ENCODE measurements around the gene KIF6.

KIF6 gene

DNA sequence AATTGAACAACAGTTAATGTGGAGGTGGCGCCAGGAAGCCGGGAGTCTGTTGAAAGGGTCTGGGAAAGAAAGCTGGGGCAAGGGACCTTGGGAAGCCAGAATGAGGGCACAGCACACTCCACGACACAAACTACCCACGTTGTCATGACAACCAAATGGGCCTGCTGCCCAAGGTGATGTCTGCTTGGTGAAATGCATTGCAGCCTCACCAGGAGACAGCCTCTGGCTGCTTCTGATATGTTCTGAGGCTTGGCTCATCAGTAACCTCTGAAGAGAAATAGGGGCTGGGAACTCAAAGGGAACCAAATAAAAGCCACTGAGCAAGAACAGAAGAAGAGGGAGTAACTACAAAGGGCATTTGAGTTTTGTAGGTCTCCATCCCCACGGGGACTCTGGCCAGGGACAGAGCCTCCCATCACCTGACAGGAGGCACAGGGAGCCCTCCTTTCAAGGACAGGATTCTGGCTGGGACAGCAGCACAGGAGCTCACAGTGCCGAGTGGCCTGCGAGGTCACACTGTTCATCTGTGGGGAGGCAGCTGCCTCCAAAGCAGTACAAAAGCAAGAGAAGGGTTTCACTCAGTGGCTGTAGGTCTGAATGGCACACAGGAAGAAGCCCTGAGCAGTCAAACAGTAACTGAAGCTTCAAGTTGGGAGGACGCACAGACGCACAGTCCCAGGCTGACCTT, 358.1 kb downstream of the KIF6 start:
- no peak for DNase-seq

DNA sequence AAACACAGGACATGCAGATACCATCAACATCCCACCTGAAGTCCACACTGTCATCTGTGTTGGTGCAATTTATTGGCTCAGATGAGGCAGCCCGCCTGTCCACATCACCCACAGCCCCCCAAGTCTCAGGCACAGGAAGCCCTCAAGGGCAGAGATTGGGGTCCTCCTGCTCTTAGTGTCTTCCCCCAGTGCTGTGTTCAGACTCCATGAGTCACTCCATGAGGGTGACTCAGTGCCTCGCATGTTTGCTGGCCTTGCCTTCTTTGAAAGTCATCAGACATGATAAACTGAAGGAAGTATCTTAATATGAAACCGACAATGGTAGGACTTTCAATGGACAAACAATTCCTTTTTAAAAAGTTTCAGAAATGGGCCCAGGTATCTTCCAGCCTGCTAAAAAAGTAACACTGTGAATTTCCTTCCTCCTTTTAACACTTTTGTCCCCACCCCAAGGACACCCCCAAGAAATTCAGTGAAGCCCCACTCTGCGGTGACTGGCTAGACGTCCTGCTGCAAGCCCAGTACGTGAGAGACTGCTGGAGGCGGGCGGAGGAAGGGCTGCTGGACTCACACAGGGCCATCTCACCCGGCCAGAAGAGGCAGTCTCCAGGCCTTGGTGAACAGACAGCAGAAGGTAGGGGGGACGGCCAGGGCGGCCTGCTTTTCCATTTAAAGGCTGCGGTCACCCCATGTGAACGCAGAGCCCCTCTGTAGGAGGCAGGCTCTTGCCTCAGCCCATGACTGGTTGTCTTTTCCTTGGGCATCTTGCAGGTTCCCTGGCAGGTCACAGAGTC, 359.7 kb downstream of the KIF6 start:
- no peak for DNase-seq

DNA sequence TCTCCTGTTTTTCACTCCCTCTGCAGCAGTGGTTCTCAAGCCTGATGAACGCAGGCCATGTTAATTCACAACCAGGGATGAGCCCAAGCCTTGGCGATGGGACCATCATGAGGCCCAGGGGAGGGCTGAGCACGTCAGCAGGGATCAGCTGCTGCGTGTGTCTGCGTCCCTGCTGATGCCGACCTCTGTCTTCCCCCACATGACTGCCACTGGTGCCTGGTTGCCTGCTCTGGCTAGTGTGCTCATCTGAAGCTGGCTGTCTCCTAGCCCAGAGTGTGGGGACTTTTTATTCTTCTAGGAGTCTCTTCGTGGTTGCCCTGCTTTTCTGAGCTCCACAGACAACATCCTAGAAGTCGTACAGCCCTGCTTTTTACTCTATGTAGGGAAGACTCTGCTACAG, 361.9 kb downstream of the KIF6 start:
- no peak for DNase-seq

DNA sequence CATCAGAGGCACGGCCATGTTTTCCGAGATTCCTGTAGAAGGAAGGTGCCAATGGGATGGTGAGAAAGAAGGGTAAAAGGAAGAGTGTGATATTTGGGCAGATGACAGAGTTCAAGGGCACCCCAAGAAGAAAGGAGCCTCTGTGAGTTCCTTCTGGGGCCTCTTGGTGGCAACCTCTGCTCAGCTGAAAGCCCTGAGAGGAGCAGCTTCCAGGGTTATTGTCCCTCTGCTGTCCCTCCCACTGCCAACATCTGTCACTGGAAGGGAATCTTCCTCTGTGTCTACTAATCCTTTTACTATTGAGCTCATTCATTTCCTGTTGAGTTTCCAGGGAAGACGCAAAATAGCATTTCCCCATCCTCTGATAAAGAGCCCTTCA, 362.7 kb downstream of the KIF6 start:
- no peak for DNase-seq

DNA sequence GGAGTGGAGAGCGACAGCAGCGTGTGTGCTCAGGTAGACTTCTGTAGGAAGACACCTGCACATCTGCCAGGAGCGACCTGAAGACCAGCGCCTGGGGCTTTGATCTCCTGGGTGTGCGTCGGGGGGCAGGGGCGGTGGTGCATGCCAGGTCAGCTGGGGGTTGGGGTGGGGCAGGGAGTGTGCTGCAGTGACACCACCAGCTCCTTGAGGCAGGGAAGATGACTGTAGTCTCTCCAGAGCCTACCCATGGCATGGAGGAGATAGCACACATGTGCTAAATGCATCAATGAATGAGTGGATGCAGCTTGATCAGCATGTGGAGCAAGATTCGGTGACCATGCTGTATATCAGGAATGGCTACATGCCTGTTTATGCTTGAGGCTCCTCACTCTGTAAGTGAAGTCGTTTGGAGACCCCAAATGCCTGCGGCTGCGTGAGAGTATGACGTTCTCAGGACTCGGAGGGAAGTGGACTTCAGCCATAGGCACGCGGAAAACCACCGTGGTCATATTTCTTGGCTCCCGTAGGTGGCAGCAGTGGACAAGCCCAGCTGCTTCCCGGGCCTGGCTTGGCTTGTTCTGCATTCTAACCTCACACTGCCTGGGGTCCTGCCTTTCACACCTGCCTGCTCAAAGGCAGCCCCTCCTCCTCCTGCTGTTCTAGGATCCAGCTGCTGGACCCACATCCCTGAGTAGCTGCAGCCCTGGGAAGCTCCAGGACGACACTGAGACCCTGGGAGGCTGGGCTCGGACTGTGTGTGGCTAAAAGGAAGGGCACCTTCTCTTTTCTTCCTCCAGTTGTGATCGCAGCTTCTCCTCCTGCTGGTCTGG, 363.3 kb downstream of the KIF6 start:
- peak; percentile 13 to 16 for DNase-seq

DNA sequence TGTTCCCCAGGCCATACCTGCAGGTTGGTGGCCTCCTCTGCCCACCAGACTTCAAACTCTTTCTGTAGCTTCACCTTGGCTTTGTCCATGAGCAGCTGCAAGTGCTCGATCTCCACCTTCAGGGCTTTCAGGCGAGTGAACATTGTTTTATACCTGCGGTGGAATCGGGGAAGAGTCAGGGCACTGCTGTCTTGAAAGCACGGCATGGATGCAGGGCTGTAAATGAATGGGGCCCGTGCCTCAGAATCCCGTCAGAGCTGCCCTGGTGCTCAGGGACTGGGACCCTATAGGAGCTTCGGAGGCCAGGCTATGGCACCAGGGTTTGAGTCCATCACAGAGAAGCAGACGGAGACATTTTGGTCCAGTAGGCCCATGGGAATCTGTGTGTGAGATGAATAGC, 364.8 kb downstream of the KIF6 start:
- no peak for DNase-seq

DNA sequence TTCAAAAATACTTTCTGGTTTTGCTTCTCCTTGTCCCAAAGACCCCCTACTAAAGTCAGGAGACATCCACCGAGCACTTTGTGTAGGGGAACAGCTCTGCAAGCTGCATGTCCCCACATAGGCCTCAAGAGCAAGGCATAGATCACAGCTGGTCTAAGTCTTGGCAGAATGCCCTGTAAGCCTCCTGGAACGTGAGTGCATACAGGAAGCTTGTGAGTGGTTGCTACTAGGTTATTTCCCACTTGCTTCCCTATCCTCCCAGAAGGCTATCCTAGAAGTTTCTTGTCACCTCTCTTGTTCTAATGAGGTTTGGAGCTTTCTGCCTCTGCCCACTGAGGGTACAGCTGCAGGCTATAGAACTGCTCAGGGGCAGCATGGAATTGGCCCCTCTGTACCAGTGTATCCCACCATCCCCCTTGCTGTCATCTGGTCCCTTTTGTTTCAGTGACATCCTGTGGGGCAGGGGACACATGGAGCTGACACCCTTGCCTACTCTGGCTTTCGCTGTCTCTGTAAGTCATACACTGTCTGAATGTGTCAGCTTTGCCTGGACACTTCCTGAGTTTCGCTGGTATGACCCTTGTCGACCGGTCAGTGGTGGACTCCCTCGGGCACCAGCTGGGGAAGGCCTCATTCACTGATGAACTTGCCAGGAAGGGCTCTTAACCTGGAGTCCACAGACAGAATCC, 367.1 kb downstream of the KIF6 start:
- DNase-seq: no peak

DNA sequence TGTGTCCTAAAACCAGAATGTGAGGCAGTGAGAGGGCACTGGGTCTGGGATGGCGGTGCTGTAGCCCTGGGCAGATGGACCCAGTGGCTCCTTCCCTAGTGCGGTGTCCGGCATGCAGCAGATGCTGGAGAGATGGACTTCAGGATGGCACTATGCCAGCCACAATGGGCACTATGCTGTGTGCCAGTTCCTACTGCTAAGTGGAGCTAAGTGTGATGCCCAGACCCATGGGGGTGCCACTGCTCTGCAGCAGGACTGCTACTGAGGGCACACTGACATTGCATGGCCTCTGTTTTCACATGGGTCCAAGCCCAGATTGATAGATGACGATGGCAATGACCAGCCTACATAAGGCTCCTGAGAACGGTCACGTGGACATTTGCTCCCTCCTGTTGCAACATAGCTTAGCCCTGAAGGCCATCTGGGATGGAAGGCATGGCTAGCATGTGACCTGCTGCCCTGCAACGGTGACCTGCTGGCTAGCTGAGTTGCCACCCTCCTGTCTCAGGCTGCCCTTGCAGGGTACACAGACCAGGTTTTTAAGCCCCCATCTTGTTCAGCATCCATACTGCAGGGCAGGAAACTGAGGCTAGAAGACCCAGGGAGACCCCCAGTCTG, 371.4 kb downstream of the KIF6 start:
- no peak for DNase-seq

DNA sequence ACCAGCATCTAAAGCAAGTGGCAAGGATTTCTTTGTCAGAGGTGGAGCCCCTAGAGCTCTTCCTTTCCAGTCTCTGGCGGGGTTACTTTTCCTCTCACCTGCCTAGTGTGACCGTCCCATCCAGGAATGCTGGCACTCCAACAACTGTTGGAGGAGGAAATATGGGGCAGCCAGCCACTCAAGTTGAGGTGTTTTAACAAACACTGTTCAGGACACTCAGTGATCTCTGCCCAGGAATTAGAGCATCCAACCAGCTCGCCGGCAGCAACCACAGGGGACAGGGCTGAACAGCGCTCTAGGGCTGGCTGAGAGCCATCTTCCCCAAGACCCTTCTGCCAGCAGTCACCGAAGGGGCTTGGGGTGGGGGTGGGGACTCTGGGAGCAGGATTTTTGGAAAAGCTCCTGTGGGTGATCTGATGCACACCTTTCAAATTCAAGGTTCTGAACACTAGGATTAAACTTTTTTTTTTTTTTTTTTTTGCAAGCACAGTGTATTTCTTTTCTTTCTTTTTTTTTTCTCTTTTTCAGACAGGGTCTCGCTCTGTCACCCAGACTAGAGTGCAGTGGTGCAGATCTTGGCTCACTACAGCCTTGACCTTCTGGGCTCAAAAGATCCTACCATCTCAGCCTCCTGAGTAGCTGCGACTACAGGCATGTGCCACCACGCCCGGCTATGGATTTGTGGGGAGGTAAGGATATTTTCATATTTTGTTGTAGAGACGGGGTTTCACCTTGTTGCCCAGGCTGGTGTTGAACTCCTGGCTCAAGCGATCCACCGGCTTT, 374.3 kb downstream of the KIF6 start:
- no peak for DNase-seq

DNA sequence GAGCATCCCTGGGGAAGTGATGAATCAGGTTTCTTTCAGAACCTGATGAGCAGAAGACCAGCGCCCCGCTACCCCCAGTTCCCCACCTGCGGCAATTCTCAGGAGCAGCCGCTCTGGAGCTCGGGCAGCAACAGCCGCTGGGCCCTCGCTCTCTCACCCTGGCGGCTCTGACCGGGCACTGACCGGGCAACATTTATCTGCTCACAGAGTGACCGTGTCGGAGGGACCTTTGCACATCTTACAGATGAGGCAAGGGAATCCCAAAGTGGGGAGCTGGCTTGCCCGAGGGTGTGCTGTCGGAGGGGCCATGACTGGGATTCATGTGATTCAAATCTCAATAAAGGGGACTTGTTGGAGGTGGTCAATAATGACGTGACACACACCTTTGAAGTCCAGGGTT, 376.5 kb downstream of the KIF6 start:
- no peak for DNase-seq

DNA sequence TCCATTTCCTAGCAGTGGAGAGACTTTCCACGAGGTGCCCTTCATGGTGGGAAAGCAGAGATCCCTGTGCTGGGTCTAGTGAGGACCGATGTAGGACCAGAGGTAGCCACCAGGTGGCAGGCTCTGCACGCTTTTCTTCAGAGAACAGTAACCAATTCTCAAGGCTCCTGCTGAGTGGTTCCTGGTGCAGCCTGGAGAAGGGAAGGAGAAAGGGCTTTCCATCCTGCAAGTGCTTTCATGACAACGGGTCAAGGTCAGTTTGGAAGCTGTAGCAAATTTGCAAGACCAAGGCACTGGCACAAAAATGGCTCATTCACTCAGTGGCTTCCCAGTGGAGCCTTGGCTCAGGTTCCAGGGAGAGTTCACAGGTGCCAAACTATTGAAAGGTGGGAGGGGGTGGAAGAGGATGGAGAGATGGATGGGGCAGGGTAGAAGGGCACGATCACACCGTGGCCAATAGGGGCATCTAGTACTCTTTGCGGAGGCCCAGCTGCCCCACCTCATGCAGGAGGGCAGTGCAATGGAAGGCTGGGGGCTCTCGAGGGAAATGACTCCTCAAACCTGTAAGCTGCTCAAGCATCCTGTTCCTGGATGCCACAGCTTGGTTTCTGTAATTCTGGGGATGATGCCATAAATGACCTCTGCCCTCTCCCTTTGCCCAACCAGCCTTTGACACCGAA, 377.2 kb downstream of the KIF6 start:
- peak; percentile 12 to 49 for DNase-seq

DNA sequence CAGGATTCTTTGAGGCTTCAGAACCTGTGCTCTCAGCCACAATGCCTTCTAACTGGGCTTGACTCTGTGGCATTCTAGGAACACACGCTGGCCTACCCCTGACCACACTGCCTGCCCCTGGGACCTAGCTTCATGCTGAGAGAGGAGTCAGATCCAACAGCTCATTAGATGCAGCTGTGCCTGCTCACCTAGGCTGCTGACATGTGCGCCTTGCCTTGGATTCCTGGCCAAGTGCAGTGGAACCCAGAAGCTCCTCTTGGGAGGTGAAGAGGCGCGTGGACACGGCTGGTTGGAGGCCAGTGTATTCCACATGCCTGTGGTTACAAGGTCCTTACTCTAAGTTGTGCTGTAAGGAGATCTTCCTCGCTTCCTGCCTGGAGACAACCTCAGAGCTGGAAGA, 378.0 kb downstream of the KIF6 start:
- no peak for DNase-seq

DNA sequence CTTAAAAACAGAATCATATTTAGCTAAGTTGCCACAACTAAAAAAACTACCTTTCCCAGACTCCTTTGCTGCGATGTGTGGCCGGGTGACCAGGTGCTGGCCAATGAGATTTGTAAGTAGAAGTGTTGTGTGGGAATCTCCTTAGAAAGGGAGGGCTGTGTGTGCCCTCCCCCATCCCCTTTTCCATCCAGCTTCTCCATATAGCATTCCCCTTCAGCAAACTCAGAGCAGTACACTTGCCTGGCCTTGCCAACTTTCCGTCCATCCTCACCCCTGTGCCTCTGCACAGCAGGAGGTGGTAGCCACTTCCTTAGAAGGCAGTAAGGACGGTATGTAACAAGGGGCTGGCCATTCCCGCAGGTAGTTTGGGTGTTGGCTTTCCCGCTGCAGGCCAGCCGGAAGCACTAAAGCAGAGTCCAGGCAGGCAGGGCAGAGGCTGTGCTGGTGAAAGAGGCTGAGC, 380.4 kb downstream of the KIF6 start:
- no peak for DNase-seq

DNA sequence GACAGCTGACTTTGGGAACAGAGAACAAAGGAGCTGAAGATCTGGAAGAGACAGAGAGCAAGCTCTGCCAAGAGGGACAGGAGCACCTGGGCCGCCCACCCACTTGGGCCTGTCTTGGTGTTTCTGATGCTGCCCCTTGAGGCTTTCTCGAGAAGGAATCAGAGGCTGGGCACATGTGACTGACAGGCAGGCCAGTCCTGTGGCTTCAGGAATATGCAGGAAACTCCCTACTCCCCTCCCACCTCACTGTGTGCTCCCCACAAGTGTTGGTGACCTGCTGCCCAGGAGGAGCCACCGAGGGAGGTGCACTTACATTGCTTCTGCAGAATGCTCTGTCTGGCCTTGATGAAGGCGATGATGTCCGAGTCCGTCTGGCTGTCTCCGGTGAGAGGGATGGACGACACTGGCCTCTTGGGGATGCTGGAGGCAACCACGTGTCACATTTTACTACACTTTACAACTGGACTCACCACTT, 381.8 kb downstream of the KIF6 start:
- no peak for DNase-seq

DNA sequence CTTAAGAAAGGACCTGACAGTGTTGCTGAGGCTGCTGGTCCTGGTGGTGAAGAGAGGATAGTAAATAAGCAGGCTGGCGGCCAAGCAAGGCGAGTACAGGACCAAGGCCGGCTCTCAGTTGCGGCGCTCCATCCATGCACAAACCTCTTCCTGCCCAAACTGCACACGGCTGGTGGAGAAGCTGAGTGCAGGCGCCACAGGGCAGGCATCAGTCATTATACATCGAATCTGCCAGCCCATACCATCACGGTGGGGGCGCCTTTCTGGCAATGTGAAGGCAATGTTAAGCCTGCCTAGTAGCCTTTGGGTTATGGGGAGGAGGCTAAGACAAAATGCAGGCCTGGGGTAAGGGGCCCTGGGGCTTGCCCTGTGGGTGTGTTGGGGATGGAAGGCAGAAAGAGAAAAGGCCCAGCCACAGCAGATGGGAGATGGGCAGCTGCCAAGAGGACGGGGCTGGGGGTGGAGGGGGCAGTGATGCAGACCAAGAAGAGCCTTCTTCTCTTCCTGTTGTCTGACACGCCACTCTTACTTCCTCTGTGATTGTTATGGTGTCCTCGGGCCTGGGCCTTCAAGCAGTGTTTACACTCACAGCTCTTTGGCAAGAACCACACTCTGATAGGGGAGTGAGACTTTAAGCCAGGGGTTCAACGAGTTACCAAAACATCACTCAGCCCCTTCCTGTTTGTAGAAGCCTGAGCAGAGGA, 382.4 kb downstream of the KIF6 start:
- no peak for DNase-seq

DNA sequence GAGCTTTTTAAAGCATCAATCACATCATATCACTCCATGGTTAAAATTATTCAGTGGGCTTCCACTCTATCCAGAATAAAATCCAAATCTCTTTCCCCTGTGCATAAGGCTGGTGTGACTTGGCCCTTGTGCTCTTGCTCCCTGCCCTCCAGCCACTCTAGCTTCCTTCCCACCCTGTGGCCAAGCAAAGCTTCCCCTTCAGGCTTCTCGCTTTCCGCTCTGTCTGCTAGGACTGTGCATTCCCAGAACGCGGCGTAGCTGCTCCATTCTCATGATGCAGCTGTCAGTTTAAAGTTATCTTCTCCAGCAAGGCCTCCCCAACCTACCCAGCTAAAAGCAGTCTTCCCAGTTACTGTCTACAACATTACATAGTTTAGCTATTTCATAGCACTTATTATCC, 383.3 kb downstream of the KIF6 start:
- DNase-seq: no peak

DNA sequence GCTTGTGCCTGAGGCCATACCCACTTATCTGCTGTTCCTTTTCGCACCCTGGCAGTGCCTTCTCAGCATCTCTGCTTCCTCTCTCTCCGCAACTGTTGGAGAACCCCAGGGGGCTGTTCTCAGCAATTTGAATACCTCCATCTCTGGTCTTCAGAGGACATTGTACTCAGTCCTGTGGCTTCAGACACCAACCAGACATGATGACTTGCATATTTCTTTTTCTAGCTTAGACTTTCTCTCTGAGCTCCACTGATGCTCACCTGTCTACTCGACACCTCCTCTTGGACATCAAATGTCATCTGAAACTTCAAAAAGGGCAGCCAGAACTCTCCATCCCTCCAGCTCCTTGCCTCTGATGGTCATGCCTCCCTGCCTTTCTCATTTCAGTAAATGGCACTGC, 383.9 kb downstream of the KIF6 start:
- no peak for DNase-seq

DNA sequence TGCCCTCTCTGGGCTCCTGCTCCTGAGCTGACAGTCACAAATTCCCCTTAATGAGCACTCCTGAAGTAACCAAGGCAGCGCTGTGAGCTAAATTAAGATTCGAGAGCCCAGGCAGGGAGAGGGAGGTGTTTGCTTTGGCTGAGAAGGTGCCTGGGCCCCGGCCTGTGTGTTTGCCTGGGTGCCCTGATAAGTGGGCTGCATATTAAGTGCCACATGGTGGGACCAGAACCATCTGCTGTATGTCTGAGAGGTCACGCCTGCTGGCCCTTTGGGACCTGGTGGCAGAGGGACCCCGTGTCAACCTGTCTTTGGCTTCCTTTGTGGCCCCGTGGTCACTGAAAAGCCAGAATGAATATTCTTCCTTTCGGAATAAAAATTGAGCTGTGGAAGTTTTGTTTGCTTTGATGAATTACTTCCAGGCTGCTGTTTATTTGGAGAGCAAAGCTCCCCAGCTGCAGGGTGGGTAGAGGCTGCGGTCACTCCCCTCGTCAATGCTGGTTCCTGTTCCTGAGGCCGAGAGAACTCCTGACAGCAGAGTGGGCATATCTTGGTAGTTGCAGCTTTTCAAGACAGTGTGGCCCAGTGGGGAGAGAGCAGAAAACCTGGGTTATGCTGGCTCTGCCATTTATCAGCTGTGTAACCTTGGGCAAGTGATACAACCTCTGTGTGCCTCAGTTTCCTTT, 385.2 kb downstream of the KIF6 start:
- DNase-seq: no peak

DNA sequence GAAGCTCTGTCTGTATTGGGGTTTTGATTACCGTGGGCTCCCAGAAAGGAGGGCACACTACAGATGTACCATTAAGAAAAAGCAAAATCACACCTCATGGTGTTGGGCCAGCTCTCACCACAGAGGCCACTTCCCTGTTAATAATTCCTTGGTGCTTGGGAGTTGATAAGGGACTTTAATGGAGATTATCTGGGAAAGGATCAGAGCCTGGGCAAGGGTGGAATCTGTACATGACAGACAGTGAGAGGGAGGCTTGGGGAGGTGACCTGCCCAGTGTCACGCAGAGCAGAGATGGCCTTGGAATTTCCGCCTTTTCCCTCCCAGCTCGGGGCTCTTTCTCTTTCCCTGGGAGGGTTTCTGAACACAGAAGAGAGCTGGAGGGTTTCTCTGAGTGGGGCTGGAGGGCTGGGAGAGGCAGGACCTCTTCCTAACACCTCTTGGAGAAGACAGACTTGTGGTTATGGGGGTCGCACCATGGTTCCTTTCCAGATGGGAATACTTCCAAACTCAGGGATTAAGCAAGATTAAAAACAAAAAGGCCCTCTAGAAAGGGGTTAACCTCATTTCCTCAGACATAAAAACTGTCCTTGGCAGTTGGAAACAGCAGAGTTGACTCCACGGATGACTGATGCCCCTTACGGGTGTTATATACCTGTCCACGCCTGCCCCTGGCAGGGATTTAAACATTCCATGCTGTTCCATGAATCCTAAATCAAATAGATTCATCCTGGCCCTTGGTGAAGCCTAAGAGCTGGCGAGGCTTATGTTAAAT, 385.9 kb downstream of the KIF6 start:
- no peak for DNase-seq
